ENCODE measurements around the gene FBLN7.
A peak's percentile ranks its signal among the peaks of the same experiment; 100 is the strongest.

Gene FBLN7

GRCh38 chr2:112157472-112157871 lies 19.3 kb downstream of the FBLN7 start:
- H3K4me3 ChIP-seq (ENCODE audit: low read depth, low read length): no peak overlapping the region
- no peak for DNase-seq (ENCODE audit: low read depth)
- no peak for TF ChIP-seq CTCF (IDR thresholded peaks at IDR 0.05; ENCODE audit: low read depth, low read length, missing control alignments)

GRCh38 chr2:112159454-112159921 lies 21.3 kb downstream of the FBLN7 start:
- H3K4me3 ChIP-seq (ENCODE audit: low read depth, low read length): peak overlapping the region; percentile 38
- peak; percentile 30 for DNase-seq (ENCODE audit: low read depth)
- TF ChIP-seq CTCF (IDR thresholded peaks at IDR 0.05; ENCODE audit: low read depth, low read length, missing control alignments): no peak

GRCh38 chr2:112160283-112161250 lies 22.4 kb downstream of the FBLN7 start:
- no peak for TF ChIP-seq CTCF (IDR thresholded peaks at IDR 0.05; ENCODE audit: low read depth, low read length, missing control alignments)
- DNase-seq (ENCODE audit: low read depth): no peak
- no peak overlapping the region for H3K4me3 ChIP-seq (ENCODE audit: low read depth, low read length)

DNA sequence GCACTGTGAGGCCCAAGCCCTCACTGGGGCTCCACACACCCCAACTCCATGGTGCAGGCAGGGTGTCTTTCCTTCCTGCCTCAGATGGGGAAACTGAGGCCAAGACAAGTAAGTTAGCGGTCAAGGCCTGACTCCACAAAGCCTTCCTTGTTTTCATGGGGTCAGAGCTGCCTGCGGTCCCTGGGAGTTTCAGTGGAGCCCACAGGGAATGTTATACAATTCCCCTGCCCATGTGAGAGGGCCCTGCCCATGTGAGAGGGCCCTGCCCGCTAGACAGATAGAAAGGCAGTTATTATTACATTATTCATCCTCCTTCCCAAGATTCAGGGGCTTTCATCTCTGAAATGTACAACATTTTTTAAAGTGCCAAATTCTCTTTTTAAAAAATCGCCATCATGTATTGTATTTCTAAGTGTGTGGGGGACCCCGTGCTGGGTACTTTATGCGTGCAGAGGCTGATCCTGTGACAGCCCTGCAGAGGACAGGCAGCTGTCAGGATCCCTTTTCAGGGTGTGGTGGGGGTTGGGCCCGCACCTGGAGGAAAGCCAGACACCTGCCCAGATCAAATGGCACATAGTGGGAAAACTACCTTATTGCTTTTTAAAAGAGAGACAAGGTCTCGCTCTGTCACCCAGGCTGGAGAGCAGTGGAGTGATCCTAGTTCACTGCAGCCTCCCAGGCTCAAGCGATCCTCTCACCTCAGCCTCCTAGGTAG lies 23.4 kb downstream of the FBLN7 start:
- no peak for DNase-seq (ENCODE audit: low read depth)
- no peak for TF ChIP-seq CTCF (IDR thresholded peaks at IDR 0.05; ENCODE audit: low read depth, low read length, missing control alignments)
- H3K4me3 ChIP-seq (ENCODE audit: low read depth, low read length): no peak overlapping the region

DNA sequence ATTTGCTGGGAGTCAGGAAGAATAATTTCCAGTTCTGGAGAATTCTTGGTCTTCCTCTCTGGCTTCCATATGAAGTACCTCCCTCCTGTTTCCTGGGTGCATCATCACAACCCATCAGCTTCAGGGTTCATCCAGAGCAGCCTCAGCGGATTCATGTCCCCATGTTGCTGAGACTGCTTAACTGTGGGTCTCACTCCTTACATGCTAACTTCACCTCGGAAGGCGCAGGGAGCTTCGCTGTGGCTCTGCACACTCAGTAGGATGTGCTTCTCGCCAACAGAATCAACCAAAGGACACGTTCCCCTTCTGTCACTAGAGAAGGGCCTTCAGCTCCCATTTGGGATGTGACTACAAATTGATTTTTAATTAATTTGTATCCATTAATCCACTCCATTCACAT lies 24.2 kb downstream of the FBLN7 start:
- no peak for DNase-seq (ENCODE audit: low read depth)
- no peak overlapping the region for H3K4me3 ChIP-seq (ENCODE audit: low read depth, low read length)
- TF ChIP-seq CTCF (IDR thresholded peaks at IDR 0.05; ENCODE audit: low read depth, low read length, missing control alignments): no peak

DNA sequence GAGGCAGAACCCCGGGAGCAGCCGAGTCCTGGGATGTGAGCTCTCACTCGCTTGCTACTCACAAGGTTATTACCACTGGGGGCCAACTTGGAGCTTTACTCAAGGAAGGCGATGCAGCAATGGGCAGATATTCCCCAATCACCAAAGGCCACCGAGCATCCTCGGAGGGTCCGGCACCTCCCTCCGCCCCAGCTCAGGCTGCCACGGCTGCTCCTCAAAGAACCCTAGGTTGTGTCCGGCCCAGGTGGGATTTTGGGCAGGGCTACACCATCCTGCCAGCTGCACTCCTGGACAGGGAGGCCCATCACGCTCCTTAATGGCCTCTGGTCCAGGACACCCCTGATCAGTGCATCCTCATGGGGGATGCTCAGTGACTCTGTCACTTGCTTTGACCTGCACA lies 24.8 kb downstream of the FBLN7 start:
- no peak for TF ChIP-seq CTCF (IDR thresholded peaks at IDR 0.05; ENCODE audit: low read depth, low read length, missing control alignments)
- no peak for DNase-seq (ENCODE audit: low read depth)
- no peak overlapping the region for H3K4me3 ChIP-seq (ENCODE audit: low read depth, low read length)
